PC-9 (cell line): ENCODE measurements around the gene ELMO1. TPM values are rescaled to one million over a fixed set of nuclear protein-coding genes. Genes with fewer than 3 reads are reported as not detected.

ENCODE experiments used
- BruUV-seq: library from RNA; stranded (reverse); fragments of 400-500 nt; replicated peaks from 2 replicates; lab custom pipeline; 2021; lab: Mats Ljungman, UMichigan
- CTCF ChIA-PET: fragments of 300-600 bp; sonication (Branson Sonifier 250); formaldehyde crosslinking; loops from one replicate; lab custom pipeline; 2022; ENCODE audit warnings: antibody characterized with exemption; lab: Charles Lee
- POLR2A ChIA-PET: fragments of 300-600 bp; sonication (Branson Sonifier 250); formaldehyde crosslinking; loops from one replicate; lab custom pipeline; 2022; ENCODE audit warnings: antibody characterized with exemption; ENCODE audit not compliant: unreplicated experiment; lab: Charles Lee
- DNase-seq, 2 experiments: peaks; one replicate each; pipeline versions ENCODE4 v3.0.0 to v3.0.0-alpha.2; 2015 to 2022; ENCODE audit warnings: mixed read lengths in 1 of 2
- H2AFZ ChIP-seq: fragments of 200-600 bp; sonication (generic); 2 replicates; pipeline ENCODE4 v1.8.1; 2017; ENCODE audit warnings: antibody characterized with exemption
- H3F3A ChIP-seq: fragments of 200-600 bp; sonication (generic); 2 replicates; pipeline ENCODE4 v1.8.1; 2017; ENCODE audit warnings: antibody characterized with exemption, mild to moderate bottlenecking, low read depth; ENCODE audit not compliant: insufficient read depth
- H3K27ac ChIP-seq: fragments of 200-600 bp; sonication (generic); 2 replicates; pipeline ENCODE4 v1.6.1; 2016; ENCODE audit warnings: mixed run types
- H3K27me3 ChIP-seq: fragments of 200-600 bp; sonication (generic); 2 replicates; pipeline ENCODE4 v1.6.1; 2016; ENCODE audit warnings: low read depth, mixed run types; ENCODE audit not compliant: insufficient read depth
- H3K36me3 ChIP-seq: fragments of 200-600 bp; sonication (generic); 2 replicates; pipeline ENCODE4 v1.6.1; 2016; ENCODE audit warnings: low read depth, mixed run types
- H3K4me1 ChIP-seq: fragments of 200-600 bp; sonication (generic); replicated peaks from 2 replicates; pipeline ENCODE4 v1.6.1; 2016; ENCODE audit warnings: mixed run types; ENCODE audit not compliant: insufficient read depth
- H3K4me2 ChIP-seq: fragments of 200-600 bp; sonication (generic); 2 replicates; pipeline ENCODE4 v1.6.1; 2017; ENCODE audit warnings: mixed run types
- H3K4me3 ChIP-seq: fragments of 200-600 bp; sonication (generic); 2 replicates; pipeline ENCODE4 v1.6.1; 2016; ENCODE audit warnings: mixed run types
- H3K79me2 ChIP-seq: fragments of 200-600 bp; sonication (generic); 2 replicates; pipeline ENCODE4 v1.6.1; 2017; ENCODE audit warnings: low read depth, mixed run types
- H3K9me2 ChIP-seq: fragments of 200-600 bp; sonication (generic); 2 replicates; pipeline ENCODE4 v1.8.1; 2017; ENCODE audit warnings: mild to moderate bottlenecking; ENCODE audit not compliant: insufficient read depth
- H3K9me3 ChIP-seq: fragments of 200-600 bp; sonication (generic); 2 replicates; pipeline ENCODE4 v1.8.1; 2016; ENCODE audit warnings: low read depth; ENCODE audit not compliant: insufficient read depth
- H4K20me1 ChIP-seq: fragments of 200-600 bp; sonication (generic); 2 replicates; pipeline ENCODE4 v1.8.1; 2017; ENCODE audit not compliant: insufficient read depth
- EZH2 ChIP-seq: fragments of 200-600 bp; sonication (generic); IDR thresholded peaks from 2 replicates; pipeline ENCODE4 v1.8.0; 2017; ENCODE audit warnings: antibody characterized with exemption, low read depth
- intact Hi-C: fragments of 100-400 bp; cut with micrococcal nuclease; formaldehyde crosslinking; loops from one replicate; pipeline ENCODE4 v1.10.0; 2022; ENCODE audit not compliant: unreplicated experiment
- total RNA-seq: library from RNA; stranded (reverse); gene quantifications from 2 replicates; pipeline ENCODE4 v1.2.3, GENCODE V29; 2021
- TF ChIP-seq, protein P1 (sequence below): fragments of 200-600 bp; sonication (generic); conservative IDR thresholded peaks from 2 replicates; pipeline ENCODE4 v1.6.1; 2017; ENCODE audit warnings: mixed run types, antibody characterized with exemption, mild to moderate bottlenecking, moderate library complexity

Gene ELMO1
- total RNA-seq, 1 experiment from 2014 or later, result 4.8 TPM

DNA sequence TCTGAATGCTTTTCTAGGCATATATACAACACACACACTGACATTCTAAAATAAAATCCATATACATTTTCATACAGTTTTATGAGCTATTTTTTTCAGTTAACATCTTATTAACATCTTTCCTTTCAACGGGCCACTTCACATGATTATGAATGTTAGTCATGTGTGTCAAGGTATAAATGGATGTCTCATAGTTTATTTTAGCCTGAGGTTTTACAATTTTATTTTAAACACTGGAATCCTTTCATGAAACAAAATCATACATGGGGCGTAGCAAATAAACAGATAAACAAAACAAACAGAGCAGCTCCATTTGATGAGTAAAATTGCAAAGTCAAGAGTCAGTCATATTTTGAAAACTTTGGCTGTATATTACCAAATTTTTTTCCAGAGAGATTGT lies 604.3 kb downstream of the ELMO1 start:
- intact Hi-C loops, result no loop called here
- no peak for TF ChIP-seq EZH2
- TF ChIP-seq, protein P1, sequence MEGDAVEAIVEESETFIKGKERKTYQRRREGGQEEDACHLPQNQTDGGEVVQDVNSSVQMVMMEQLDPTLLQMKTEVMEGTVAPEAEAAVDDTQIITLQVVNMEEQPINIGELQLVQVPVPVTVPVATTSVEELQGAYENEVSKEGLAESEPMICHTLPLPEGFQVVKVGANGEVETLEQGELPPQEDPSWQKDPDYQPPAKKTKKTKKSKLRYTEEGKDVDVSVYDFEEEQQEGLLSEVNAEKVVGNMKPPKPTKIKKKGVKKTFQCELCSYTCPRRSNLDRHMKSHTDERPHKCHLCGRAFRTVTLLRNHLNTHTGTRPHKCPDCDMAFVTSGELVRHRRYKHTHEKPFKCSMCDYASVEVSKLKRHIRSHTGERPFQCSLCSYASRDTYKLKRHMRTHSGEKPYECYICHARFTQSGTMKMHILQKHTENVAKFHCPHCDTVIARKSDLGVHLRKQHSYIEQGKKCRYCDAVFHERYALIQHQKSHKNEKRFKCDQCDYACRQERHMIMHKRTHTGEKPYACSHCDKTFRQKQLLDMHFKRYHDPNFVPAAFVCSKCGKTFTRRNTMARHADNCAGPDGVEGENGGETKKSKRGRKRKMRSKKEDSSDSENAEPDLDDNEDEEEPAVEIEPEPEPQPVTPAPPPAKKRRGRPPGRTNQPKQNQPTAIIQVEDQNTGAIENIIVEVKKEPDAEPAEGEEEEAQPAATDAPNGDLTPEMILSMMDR, result no peak
- ChIA-PET CTCF (no interaction called here), POLR2A (no interaction called here)
- BruUV-seq, result no TSS peak
- Histone ChIP-seq H2AFZ (no peak overlapping the region), H3K9me3 (no peaks in the 10 kb centered on the region), H3K27me3 (peaks cover 7% of the 10 kb centered on the region; the same call in 1 of the 2 replicates), H3K4me2 (no peak overlapping the region), H4K20me1 (no peaks in the 10 kb centered on the region), H3K9me2 (no peaks in the 10 kb centered on the region), H3K36me3 (no peaks in the 10 kb centered on the region), H3K79me2 (no peaks in the 10 kb centered on the region), H3K4me1 (no peaks in the 10 kb centered on the region), H3K27ac (no peak overlapping the region), H3K4me3 (no peak overlapping the region), H3F3A (no peaks in the 10 kb centered on the region)
- DNase-seq, result no peak

DNA sequence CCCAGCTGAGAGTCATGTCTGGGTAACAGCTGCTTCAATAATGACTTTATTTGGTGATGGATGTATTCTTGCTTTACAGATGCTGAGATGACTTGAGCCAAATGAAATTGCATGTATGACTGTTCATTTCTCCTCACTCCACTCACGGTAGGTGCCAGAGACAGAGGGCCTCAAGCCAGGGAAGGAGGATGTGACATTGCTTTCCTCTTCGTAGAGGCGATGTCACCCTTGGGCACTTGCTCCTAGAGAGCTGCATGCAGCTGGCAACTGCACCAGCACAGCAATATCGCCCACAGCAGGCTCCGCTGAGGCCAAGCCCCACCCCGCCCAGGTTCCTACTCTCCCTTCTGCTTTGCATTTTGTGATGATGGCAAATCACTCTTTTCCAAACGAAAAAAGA lies 607.8 kb downstream of the ELMO1 start:
- TF ChIP-seq, protein P1, result no peak
- TF ChIP-seq EZH2, result no peak
- H4K20me1 ChIP-seq, result no peaks in the 10 kb centered on the region
- no peaks in the 10 kb centered on the region for H3K9me3 ChIP-seq
- no peaks in the 10 kb centered on the region for H3K4me1 ChIP-seq
- no peaks in the 10 kb centered on the region for H3K36me3 ChIP-seq
- H3K27me3 ChIP-seq, result peaks cover 15% of the 10 kb centered on the region; the same call in 1 of the 2 replicates
- no peaks in the 10 kb centered on the region for H3F3A ChIP-seq
- ChIA-PET CTCF (no interaction called here), POLR2A (no interaction called here)
- H3K79me2 ChIP-seq, result no peaks in the 10 kb centered on the region
- H2AFZ ChIP-seq, result no peak overlapping the region
- no peak overlapping the region for H3K27ac ChIP-seq
- intact Hi-C loops, result no loop called here
- no TSS peak for BruUV-seq
- DNase-seq, result peak in 1 of 2 experiments; percentile 4
- no peak overlapping the region for H3K4me2 ChIP-seq
- no peak overlapping the region for H3K4me3 ChIP-seq
- H3K9me2 ChIP-seq, result no peaks in the 10 kb centered on the region

DNA sequence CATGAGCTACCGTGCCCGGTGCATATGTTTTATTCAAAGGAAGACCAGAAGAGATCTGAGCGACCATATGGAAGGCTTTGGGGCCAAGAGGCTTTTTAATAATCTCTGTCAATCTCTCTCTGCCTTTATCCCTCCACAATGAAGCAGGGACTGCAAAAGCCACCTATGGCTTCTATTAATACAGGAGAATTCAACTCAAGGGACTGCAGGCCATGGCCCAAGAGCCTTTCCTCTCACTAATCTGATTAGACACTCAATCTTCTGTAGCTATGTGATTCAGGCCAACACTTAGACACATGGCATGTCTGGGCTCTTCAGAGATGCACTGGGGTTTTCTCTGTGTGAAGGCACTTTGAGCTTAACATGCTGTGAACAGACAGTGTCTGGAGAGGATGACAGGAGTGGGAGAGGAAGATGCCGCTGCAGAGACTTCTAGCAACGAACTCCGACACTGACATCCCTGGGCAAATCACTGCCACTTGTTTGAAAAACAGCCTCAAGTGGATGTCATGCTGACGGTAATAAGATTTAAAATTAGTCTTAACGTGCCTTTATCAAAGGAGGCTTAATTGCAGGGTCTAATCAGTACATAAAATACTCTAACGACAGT lies 609.9 kb downstream of the ELMO1 start:
- ChIA-PET CTCF (interaction anchor here (0.6 kb wide), 1 partner anchor 996 kb away, joined by 5 read pairs; no protein-coding TSS in a partner anchor), POLR2A (no interaction called here)
- intact Hi-C loops, result no loop called here
- Histone ChIP-seq H3K4me3 (no peak overlapping the region), H3K4me1 (no peaks in the 10 kb centered on the region), H2AFZ (no peak overlapping the region), H4K20me1 (no peaks in the 10 kb centered on the region), H3F3A (no peaks in the 10 kb centered on the region), H3K9me3 (no peaks in the 10 kb centered on the region), H3K27ac (no peak overlapping the region), H3K27me3 (peaks cover 15% of the 10 kb centered on the region; the same call in 1 of the 2 replicates), H3K4me2 (no peak overlapping the region), H3K79me2 (no peaks in the 10 kb centered on the region), H3K36me3 (no peaks in the 10 kb centered on the region), H3K9me2 (no peaks in the 10 kb centered on the region)
- DNase-seq, result no peak
- TF ChIP-seq, protein P1, result no peak
- TF ChIP-seq EZH2, result no peak
- no TSS peak for BruUV-seq
